Mesendoderm (in vitro differentiated cells): ENCODE measurements around the gene ARHGEF11.
A peak's percentile ranks its signal among the peaks of the same experiment; 100 is the strongest.

Experiments
- DNase-seq: peaks from one replicate; pipeline ENCODE4 v3.0.0; 2013
- H2AK5ac ChIP-seq: 2 replicates; pipeline ENCODE4 v1.6.1; 2013; ENCODE audit warnings: low read length, inconsistent platforms
- H2BK120ac ChIP-seq: 2 replicates; pipeline ENCODE4 v1.6.1; 2013; ENCODE audit warnings: low read depth, mild to moderate bottlenecking, low read length, moderate library complexity, mixed read lengths
- H2BK15ac ChIP-seq: replicated peaks from 2 replicates; pipeline ENCODE4 v1.6.1; 2013; ENCODE audit warnings: low read depth, mild to moderate bottlenecking, moderate library complexity
- H2BK5ac ChIP-seq: 2 replicates; pipeline ENCODE4 v1.6.1; 2013; ENCODE audit warnings: low read length, inconsistent platforms
- H3K18ac ChIP-seq: 2 replicates; pipeline ENCODE4 v1.6.1; 2013; ENCODE audit warnings: mild to moderate bottlenecking, low read length, mixed read lengths
- H3K23ac ChIP-seq: one replicate; pipeline ENCODE4 v1.6.1; 2013; ENCODE audit warnings: low read length
- H3K27ac ChIP-seq: 2 replicates; pipeline ENCODE4 v1.5.1; 2013; ENCODE audit warnings: low read depth, mild to moderate bottlenecking, inconsistent platforms, low read length, moderate library complexity
- H3K27me3 ChIP-seq: 2 replicates; pipeline ENCODE4 v1.6.1; 2013; ENCODE audit warnings: low read length, control low read depth, mild to moderate bottlenecking, inconsistent platforms; ENCODE audit not compliant: insufficient read depth, poor library complexity
- H3K36me3 ChIP-seq: 2 replicates; pipeline ENCODE4 v1.6.1; 2013; ENCODE audit warnings: low read length, inconsistent platforms; ENCODE audit not compliant: control insufficient read depth, insufficient read depth
- H3K4ac ChIP-seq: one replicate; pipeline ENCODE4 v1.6.1; 2013; ENCODE audit warnings: low read depth, mild to moderate bottlenecking, low read length, moderate library complexity
- H3K4me1 ChIP-seq: 2 replicates; pipeline ENCODE4 v1.6.1; 2013; ENCODE audit warnings: low read depth, low read length, inconsistent platforms; ENCODE audit not compliant: control insufficient read depth
- H3K4me2 ChIP-seq: 2 replicates; pipeline ENCODE4 v1.6.1; 2013; ENCODE audit warnings: low read length
- H3K4me3 ChIP-seq: 2 replicates; pipeline ENCODE4 v1.5.1; 2013; ENCODE audit warnings: mild to moderate bottlenecking, low read length
- H3K56ac ChIP-seq: one replicate; pipeline ENCODE4 v1.6.1; 2013; ENCODE audit warnings: low read length
- H3K79me1 ChIP-seq: 2 replicates; pipeline ENCODE4 v1.6.1; 2013; ENCODE audit warnings: low read length, inconsistent platforms
- H3K79me2 ChIP-seq: 2 replicates; pipeline ENCODE4 v1.6.1; 2013; ENCODE audit warnings: mild to moderate bottlenecking, low read length; ENCODE audit not compliant: control insufficient read depth, insufficient read depth
- H3K9ac ChIP-seq: 2 replicates; pipeline ENCODE4 v1.6.1; 2013; ENCODE audit warnings: low read length, inconsistent platforms
- H4K5ac ChIP-seq: one replicate; pipeline ENCODE4 v1.6.1; 2013; ENCODE audit warnings: low read length
- H4K8ac ChIP-seq: one replicate; pipeline ENCODE4 v1.6.1; 2013; ENCODE audit warnings: low read depth, mild to moderate bottlenecking, control low read depth, low read length, moderate library complexity
- whole genome bisulfite sequencing: extraction: QIAGEN DNeasy Blood & Tissue Kit; methylation state at CpG from one replicate; pipeline ENCODE4 v1.1.7; 2013; ENCODE audit warnings: low lambda C conversion rate, missing lambda C conversion rate; ENCODE audit not compliant: insufficient coverage; ENCODE audit errors: extremely low coverage; 5-methylcytosine and 5-hydroxymethylcytosine counted together

Gene ARHGEF11

GRCh38 chr1:156895927-156896326 lies 149.6 kb downstream of the ARHGEF11 start:
- WGBS = no CpG with 5 or more reads among the region's 6 CpGs
- Histone ChIP-seq H3K27ac (no peak overlapping the region), H4K5ac (no peak overlapping the region), H2BK5ac (no peak overlapping the region), H3K4me3 (no peak overlapping the region), H3K79me1 (no peaks in the 10 kb centered on the region), H3K18ac (no peak overlapping the region), H3K79me2 (no peaks in the 10 kb centered on the region), H2AK5ac (no peak overlapping the region), H3K36me3 (no peaks in the 10 kb centered on the region), H2BK120ac (no peak overlapping the region), H3K23ac (no peak overlapping the region), H2BK15ac (no peak overlapping the region), H3K56ac (no peak overlapping the region), H4K8ac (no peak overlapping the region), H3K9ac (no peak overlapping the region), H3K27me3 (no peaks in the 10 kb centered on the region), H3K4me2 (no peak overlapping the region), H3K4me1 (no peaks in the 10 kb centered on the region), H3K4ac (no peak overlapping the region)
- no peak for DNase-seq

- Histone ChIP-seq H2BK120ac (no peak overlapping the region), H2AK5ac (no peak overlapping the region), H3K79me2 (no peaks in the 10 kb centered on the region), H3K18ac (no peak overlapping the region), H3K27ac (no peak overlapping the region), H3K4ac (no peak overlapping the region), H3K79me1 (no peaks in the 10 kb centered on the region), H3K9ac (no peak overlapping the region), H3K4me3 (no peak overlapping the region), H2BK5ac (no peak overlapping the region), H4K5ac (no peak overlapping the region), H3K27me3 (no peaks in the 10 kb centered on the region), H3K56ac (no peak overlapping the region), H3K4me2 (no peak overlapping the region), H2BK15ac (no peak overlapping the region), H3K23ac (no peak overlapping the region), H3K36me3 (no peaks in the 10 kb centered on the region), H3K4me1 (no peaks in the 10 kb centered on the region), H4K8ac (no peak overlapping the region)
- WGBS = no CpG with 5 or more reads among the region's 4 CpGs
- no peak for DNase-seq
These were observed 150.1 kb downstream of the ARHGEF11 start for GRCh38 chr1:156895455-156895812.

- no CpG with 5 or more reads among the region's 12 CpGs for WGBS
- H3K27me3 ChIP-seq = no peaks in the 10 kb centered on the region
- H3K9ac ChIP-seq = no peak overlapping the region
- H3K4me2 ChIP-seq = no peak overlapping the region
- H3K4ac ChIP-seq = no peak overlapping the region
- H4K5ac ChIP-seq = no peak overlapping the region
- H3K27ac ChIP-seq = no peak overlapping the region
- no peak overlapping the region for H3K56ac ChIP-seq
- DNase-seq = no peak
- no peak overlapping the region for H2BK5ac ChIP-seq
- H4K8ac ChIP-seq = no peak overlapping the region
- no peak overlapping the region for H2AK5ac ChIP-seq
- no peaks in the 10 kb centered on the region for H3K4me1 ChIP-seq
- no peak overlapping the region for H3K4me3 ChIP-seq
- no peaks in the 10 kb centered on the region for H3K79me1 ChIP-seq
- no peaks in the 10 kb centered on the region for H3K79me2 ChIP-seq
- no peak overlapping the region for H3K18ac ChIP-seq
- H2BK120ac ChIP-seq = no peak overlapping the region
- no peak overlapping the region for H3K23ac ChIP-seq
- H2BK15ac ChIP-seq = no peak overlapping the region
- no peaks in the 10 kb centered on the region for H3K36me3 ChIP-seq
These were observed 150.7 kb downstream of the ARHGEF11 start for GRCh38 chr1:156894711-156895454.

- Histone ChIP-seq H2BK120ac (no peak overlapping the region), H3K79me1 (no peaks in the 10 kb centered on the region), H3K27ac (no peak overlapping the region), H3K4ac (peak overlapping the region; percentile 1), H3K4me1 (no peaks in the 10 kb centered on the region), H2AK5ac (no peak overlapping the region), H3K36me3 (no peaks in the 10 kb centered on the region), H3K23ac (no peak overlapping the region), H3K56ac (peak overlapping the region; percentile 80), H2BK5ac (no peak overlapping the region), H3K18ac (no peak overlapping the region), H3K4me2 (peak overlapping the region; percentile 39), H4K5ac (no peak overlapping the region), H3K4me3 (no peak overlapping the region), H3K79me2 (no peaks in the 10 kb centered on the region), H2BK15ac (no peak overlapping the region), H4K8ac (no peak overlapping the region), H3K27me3 (no peaks in the 10 kb centered on the region), H3K9ac (peak overlapping the region; percentile 57)
- WGBS = no CpG with 5 or more reads among the region's 5 CpGs
- DNase-seq = no peak
These were observed 151.5 kb downstream of the ARHGEF11 start for GRCh38 chr1:156894001-156894400.

- Histone ChIP-seq H3K4ac (peak within 1 kb of the TSS; percentile 1), H3K4me1 (no peaks in the 10 kb centered on the region), H3K27me3 (no peaks in the 10 kb centered on the region), H3K4me2 (peak within 1 kb of the TSS; percentile 39), H2BK120ac (no peak within 1 kb of the TSS), H3K23ac (peak within 1 kb of the TSS; percentile 15), H4K5ac (no peak within 1 kb of the TSS), H3K36me3 (no peaks in the 10 kb centered on the region), H3K27ac (no peak within 1 kb of the TSS), H2AK5ac (no peak within 1 kb of the TSS), H4K8ac (peak within 1 kb of the TSS; percentile 58), H3K79me1 (no peaks in the 10 kb centered on the region), H3K18ac (no peak within 1 kb of the TSS), H2BK5ac (no peak within 1 kb of the TSS), H3K9ac (peak within 1 kb of the TSS; percentile 57), H3K56ac (peak within 1 kb of the TSS; percentile 80), H3K4me3 (peak within 1 kb of the TSS; percentile 24), H2BK15ac (no peak within 1 kb of the TSS), H3K79me2 (no peaks in the 10 kb centered on the region)
- peak; percentile 66 for DNase-seq
- WGBS = no CpG with 5 or more reads among the region's 60 CpGs
These were observed 152.2 kb downstream of the ARHGEF11 start, which contains the start of gene PEAR1 for GRCh38 chr1:156893048-156893953. Gene PEAR1, plus strand, starts transcription at chr1:156893718. Its CDS starts 10,209 bp downstream, at chr1:156903927.
